A549 (cell line): ENCODE results near the gene CHD1L. TPM values are rescaled to one million over a fixed set of nuclear protein-coding genes. Genes with fewer than 3 reads are reported as not detected.

Source experiments
- ATAC-seq, 2 experiments: fragments of 200-7000 bp in 1 of 2; fragments of >200 bp in 1 of 2; cut with Nextera tagmentation in 1 of 2; cut with Tn5 transposase in 1 of 2; 3 replicates each; pipeline versions ENCODE4 v1.8.0 to v1.9.1; 2018 to 2020; ENCODE audit warnings: mild to moderate bottlenecking in 1 of 2, moderate library complexity in 1 of 2
- CTCF ChIA-PET: fragments of 300-600 bp; sonication (Branson Sonifier 250); formaldehyde crosslinking; extraction: SDS; loops from one replicate; lab custom pipeline; 2021; ENCODE audit warnings: antibody characterized with exemption, inconsistent platforms; lab: Yijun Ruan, JAX
- POLR2A ChIA-PET: fragments of 350-600 bp; formaldehyde crosslinking; extraction: SDS; loops from one replicate; lab custom pipeline; 2021; ENCODE audit warnings: antibody characterized with exemption, inconsistent platforms; lab: Yijun Ruan, JAX
- DNase-seq, 2 experiments: peaks; one replicate each; pipeline versions ENCODE4 v3.0.0 to v3.0.0-alpha.2; 2011 to 2016; ENCODE audit warnings: low read depth in 1 of 2, low spot score in 1 of 2
- FAIRE-seq: peaks from 2 replicates; lab custom pipeline; 2011; peaks lifted over from hg19 to GRCh38; lab: Jason Lieb, UNC
- H3K27ac ChIP-seq, 2 experiments: fragments of >200 bp; sonication (Bioruptor Twin); formaldehyde crosslinking; 3 replicates each; pipeline ENCODE4 v1.5.1; 2016 to 2017
- H3K4me1 ChIP-seq: fragments of >200 bp; sonication (Bioruptor Twin); formaldehyde crosslinking; 3 replicates; pipeline ENCODE4 v1.6.1; 2016
- H3K4me2 ChIP-seq: fragments of >200 bp; sonication (Bioruptor Twin); formaldehyde crosslinking; 3 replicates; pipeline ENCODE4 v1.6.1; 2016
- H3K4me3 ChIP-seq: fragments of >200 bp; sonication (Bioruptor Twin); formaldehyde crosslinking; 3 replicates; pipeline ENCODE4 v1.5.1; 2016
- H3K9me3 ChIP-seq: fragments of >200 bp; sonication (Bioruptor Twin); formaldehyde crosslinking; 3 replicates; pipeline ENCODE4 v1.6.1; 2016
- EP300 ChIP-seq, 2 experiments: fragments of >200 bp; sonication (Bioruptor Twin); formaldehyde crosslinking; IDR thresholded peaks; 2 replicates in 1 of 2; 3 replicates in 1 of 2; pipeline ENCODE4 v1.6.1; 2016 to 2017
- FOSL2 ChIP-seq, 2 experiments: fragments of 450-650 bp in 1 of 2; fragments of >200 bp in 1 of 2; sonication (Bioruptor Twin) in 1 of 2; formaldehyde crosslinking; IDR thresholded peaks; 2 replicates each; pipeline versions ENCODE4 v1.5.0 to v1.6.1; 2016 to 2020; ENCODE audit warnings: mild to moderate bottlenecking in 1 of 2, moderate library complexity in 1 of 2
- HMGXB4 ChIP-seq: fragments of 250-450 bp; sonication (Bioruptor Pico); IDR thresholded peaks from 2 replicates; pipeline ENCODE4 v1.5.0; 2021; ENCODE audit warnings: mild to moderate bottlenecking, moderate library complexity, borderline replicate concordance
- HOXA7 ChIP-seq: fragments of 250-450 bp; sonication (Bioruptor Pico); IDR thresholded peaks from 2 replicates; pipeline ENCODE4 v1.5.0; 2020; ENCODE audit warnings: mild to moderate bottlenecking, moderate library complexity
- JUN ChIP-seq, 2 experiments: fragments of >200 bp; sonication (Bioruptor Twin); formaldehyde crosslinking; IDR thresholded peaks; 2 replicates in 1 of 2; 3 replicates in 1 of 2; pipeline ENCODE4 v1.6.1; 2016 to 2017
- JUNB ChIP-seq: fragments of >200 bp; sonication (Bioruptor Twin); formaldehyde crosslinking; IDR thresholded peaks from 2 replicates; pipeline ENCODE4 v1.6.1; 2016
- MAZ ChIP-seq: fragments of 150-350 bp; IDR thresholded peaks from 2 replicates; pipeline ENCODE4 v1.6.1; 2014; ENCODE audit warnings: antibody characterized with exemption, low read depth, low read length, borderline replicate concordance
- RARB ChIP-seq: fragments of 250-450 bp; sonication (Bioruptor Pico); IDR thresholded peaks from 2 replicates; pipeline ENCODE4 v1.8.0; 2021; ENCODE audit warnings: mild to moderate bottlenecking, moderate library complexity
- RFX5 ChIP-seq: fragments of 450-650 bp; IDR thresholded peaks from 2 replicates; pipeline ENCODE4 v1.7.1; 2014; ENCODE audit warnings: antibody characterized with exemption, mild to moderate bottlenecking, moderate library complexity
- TFCP2L1 ChIP-seq: fragments of 250-450 bp; sonication (Bioruptor Pico); IDR thresholded peaks from 2 replicates; pipeline ENCODE4 v1.5.0; 2021; ENCODE audit warnings: mild to moderate bottlenecking
- USF2 ChIP-seq: fragments of 450-650 bp; IDR thresholded peaks from 2 replicates; pipeline ENCODE4 v1.6.1; 2014; ENCODE audit warnings: antibody characterized with exemption
- ZNF302 ChIP-seq: fragments of 250-450 bp; sonication (Bioruptor Pico); IDR thresholded peaks from 2 replicates; pipeline ENCODE4 v1.9.0; 2021; ENCODE audit warnings: inconsistent platforms, mild to moderate bottlenecking, moderate library complexity
- WGBS: methylation state at CpG from one replicate; pipeline ENCODE4 v1.1.6; 2017; ENCODE audit errors: missing lambda C conversion rate; 5-methylcytosine and 5-hydroxymethylcytosine counted together
- polyA plus RNA-seq, 4 experiments: library from polyadenylated mRNA; depleted of rRNA in 3 of 4; stranded (reverse); fragments of >200 nt; fragmentation: RNase III in 1 of 4; extraction: RNeasy Plus Mini Kit Qiagen cat#74134 plus additional on column Dnase treatment in 1 of 4; gene quantifications; 2 replicates in 3 of 4; 3 replicates in 1 of 4; pipeline ENCODE4 v1.2.3, GENCODE V29; 2011 to 2017
- TF ChIP-seq, protein P1 (sequence below): fragments of 150-350 bp; IDR thresholded peaks from 2 replicates; pipeline ENCODE4 v1.6.1; 2014; ENCODE audit warnings: low read depth, mild to moderate bottlenecking, low read length
- TF ChIP-seq, protein P2 (sequence below): fragments of >200 bp; sonication (Bioruptor Twin); formaldehyde crosslinking; IDR thresholded peaks from 3 replicates; pipeline ENCODE4 v1.6.1; 2016
- TF ChIP-seq, protein P3 (sequence below): IDR thresholded peaks from 2 replicates; pipeline ENCODE4 v1.6.1; 2012; ENCODE audit warnings: low read depth, borderline replicate concordance

CHD1L gene
- polyA plus RNA-seq, 2 of the 4 experiments (the other 2 are of a cell fraction), result 37.0 to 61.2 TPM

- DNase-seq (no peak), ATAC-seq (no peak), FAIRE-seq (no peak)
- 95% methylated on average over 2 of the region's 2 CpGs for WGBS
- no peak for TF ChIP-seq ZNF302 (CRISPR knock-in tag)
- TF ChIP-seq, protein P1, sequence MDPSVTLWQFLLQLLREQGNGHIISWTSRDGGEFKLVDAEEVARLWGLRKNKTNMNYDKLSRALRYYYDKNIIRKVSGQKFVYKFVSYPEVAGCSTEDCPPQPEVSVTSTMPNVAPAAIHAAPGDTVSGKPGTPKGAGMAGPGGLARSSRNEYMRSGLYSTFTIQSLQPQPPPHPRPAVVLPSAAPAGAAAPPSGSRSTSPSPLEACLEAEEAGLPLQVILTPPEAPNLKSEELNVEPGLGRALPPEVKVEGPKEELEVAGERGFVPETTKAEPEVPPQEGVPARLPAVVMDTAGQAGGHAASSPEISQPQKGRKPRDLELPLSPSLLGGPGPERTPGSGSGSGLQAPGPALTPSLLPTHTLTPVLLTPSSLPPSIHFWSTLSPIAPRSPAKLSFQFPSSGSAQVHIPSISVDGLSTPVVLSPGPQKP, result no peak
- TF ChIP-seq, protein P2, sequence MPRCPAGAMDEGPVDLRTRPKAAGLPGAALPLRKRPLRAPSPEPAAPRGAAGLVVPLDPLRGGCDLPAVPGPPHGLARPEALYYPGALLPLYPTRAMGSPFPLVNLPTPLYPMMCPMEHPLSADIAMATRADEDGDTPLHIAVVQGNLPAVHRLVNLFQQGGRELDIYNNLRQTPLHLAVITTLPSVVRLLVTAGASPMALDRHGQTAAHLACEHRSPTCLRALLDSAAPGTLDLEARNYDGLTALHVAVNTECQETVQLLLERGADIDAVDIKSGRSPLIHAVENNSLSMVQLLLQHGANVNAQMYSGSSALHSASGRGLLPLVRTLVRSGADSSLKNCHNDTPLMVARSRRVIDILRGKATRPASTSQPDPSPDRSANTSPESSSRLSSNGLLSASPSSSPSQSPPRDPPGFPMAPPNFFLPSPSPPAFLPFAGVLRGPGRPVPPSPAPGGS, result no peak
- peaks cover 37% of the 10 kb centered on the region for H3K4me1 ChIP-seq
- H3K4me2 ChIP-seq, result peak overlapping the region; percentile 67; the same call in 2 of the 3 replicates
- no peak overlapping the region for H3K4me3 ChIP-seq
- ChIA-PET CTCF (interaction anchor here (0.6 to 2.6 kb wide), 4 partner anchors 11 to 70 kb away, joined by 3 to 12 read pairs (median 6); partner anchors contain the start of genes FMO5 and PRKAB2), POLR2A (no interaction called here)
- peak overlapping the region; percentile 58 to 67; a peak in 3 of 6 replicates for H3K27ac ChIP-seq
- no peaks in the 10 kb centered on the region for H3K9me3 ChIP-seq
These were observed 6.0 kb upstream of the CHD1L start for GRCh38 chr1:147236448-147236847.

DNA sequence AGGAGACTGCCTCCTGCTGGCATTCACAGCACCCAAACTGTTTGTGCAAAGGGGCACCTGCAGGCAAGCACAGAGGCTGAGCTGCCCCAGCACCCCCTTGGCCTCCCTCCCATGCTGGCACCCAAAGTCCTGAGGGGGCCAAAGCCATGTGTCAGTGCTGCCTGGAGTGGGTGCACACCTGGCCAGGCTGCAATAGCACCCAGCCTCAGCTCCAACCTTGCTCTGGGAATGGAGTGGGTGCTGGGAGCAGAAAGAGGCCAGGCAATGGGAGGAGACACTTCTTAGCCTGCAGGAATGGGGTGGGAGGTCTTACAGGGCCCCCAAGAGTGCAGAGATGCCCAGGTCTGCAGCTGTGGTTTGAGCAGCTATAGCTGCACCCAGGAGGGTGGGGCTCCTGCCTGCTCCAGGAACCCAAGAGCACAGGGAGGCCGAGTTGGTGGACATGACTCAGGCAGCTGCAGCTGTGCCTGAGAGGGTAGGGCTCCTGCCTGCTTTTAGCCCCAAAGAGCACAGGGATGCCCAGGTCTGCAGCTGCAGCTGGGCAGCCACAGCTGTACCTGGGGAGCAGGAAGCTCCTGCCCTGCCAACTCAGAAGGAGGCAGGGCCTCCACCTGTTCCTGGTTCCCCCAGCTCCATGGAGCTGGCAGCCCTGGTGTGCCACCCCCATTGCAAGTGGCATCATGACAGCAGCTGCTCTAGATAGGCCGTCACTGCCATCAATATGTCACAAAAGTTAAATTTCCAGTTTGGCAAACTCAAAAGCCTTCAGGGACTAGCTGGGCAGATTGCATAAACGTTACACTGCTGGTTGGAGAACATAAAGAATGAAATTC, 5.3 kb upstream of the CHD1L start:
- ATAC-seq (peak; percentile 54 to 64; a peak in 5 of 6 replicates), DNase-seq (no peak), FAIRE-seq (no peak)
- no peak overlapping the region for H3K4me3 ChIP-seq
- TF ChIP-seq USF2, result no peak
- TF ChIP-seq HMGXB4 (CRISPR knock-in tag), result no peak
- TF ChIP-seq, protein P3, sequence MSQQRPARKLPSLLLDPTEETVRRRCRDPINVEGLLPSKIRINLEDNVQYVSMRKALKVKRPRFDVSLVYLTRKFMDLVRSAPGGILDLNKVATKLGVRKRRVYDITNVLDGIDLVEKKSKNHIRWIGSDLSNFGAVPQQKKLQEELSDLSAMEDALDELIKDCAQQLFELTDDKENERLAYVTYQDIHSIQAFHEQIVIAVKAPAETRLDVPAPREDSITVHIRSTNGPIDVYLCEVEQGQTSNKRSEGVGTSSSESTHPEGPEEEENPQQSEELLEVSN, result no peak
- no peak for TF ChIP-seq RFX5
- TF ChIP-seq EP300 (IDR thresholded peaks at IDR 0.05), result no peak
- H3K9me3 ChIP-seq, result no peaks in the 10 kb centered on the region
- H3K4me1 ChIP-seq, result peaks cover 41% of the 10 kb centered on the region
- H3K27ac ChIP-seq, result peak overlapping the region; percentile 58 to 67
- ChIA-PET CTCF (interaction anchor here (0.6 to 2.6 kb wide), 4 partner anchors 12 to 70 kb away, joined by 3 to 12 read pairs (median 6); partner anchors contain the start of genes FMO5 and PRKAB2), POLR2A (interaction anchor here (1.0 kb wide), 1 partner anchor 153 kb away, joined by 4 read pairs; no protein-coding TSS in a partner anchor)
- peak overlapping the region; percentile 67 for H3K4me2 ChIP-seq
- 23% methylated on average over 3 of the region's 3 CpGs for WGBS

DNA sequence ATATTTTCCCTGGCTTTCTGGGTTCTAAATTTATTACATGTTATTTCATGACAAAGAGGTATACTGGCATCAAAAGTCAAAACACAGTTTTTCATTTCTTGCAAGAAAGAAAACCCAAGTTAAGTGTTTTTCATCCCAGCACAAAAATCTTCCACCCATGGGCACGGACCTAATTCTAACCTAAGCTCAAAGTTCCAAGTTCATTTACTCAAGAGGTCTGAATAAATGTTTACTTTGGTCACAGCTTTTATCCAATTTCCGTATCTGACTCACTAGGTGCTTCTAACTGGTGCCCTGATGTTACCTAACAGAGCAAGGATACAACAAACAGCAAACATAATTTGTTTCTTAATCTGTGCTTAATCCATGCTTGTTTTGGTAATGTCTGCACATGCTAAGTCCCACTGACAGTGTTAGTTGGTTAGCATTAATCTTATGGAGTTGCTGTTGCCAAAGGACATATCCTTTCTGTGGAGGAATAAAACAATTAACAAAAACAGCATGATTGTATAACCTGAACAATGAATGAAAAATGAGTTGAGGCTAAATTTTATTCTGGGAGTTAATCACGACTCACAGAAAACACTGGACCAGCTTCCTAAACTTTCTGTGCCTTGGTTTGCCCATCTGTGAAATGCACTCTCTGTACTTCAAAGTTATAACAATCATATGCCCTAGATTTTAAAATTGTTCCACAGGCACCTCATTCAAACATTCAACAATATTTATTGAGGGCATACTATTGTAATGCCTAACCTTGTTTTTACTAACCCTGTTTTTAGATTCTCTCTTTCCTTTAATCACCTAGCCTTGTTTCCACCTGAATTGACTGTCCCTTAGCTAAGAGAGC, 4.2 kb upstream of the CHD1L start:
- Histone ChIP-seq H3K4me1 (peaks cover 41% of the 10 kb centered on the region), H3K9me3 (no peaks in the 10 kb centered on the region), H3K27ac (peak overlapping the region; percentile 58 to 67), H3K4me2 (peak overlapping the region; percentile 67), H3K4me3 (no peak overlapping the region)
- POLR2A ChIA-PET, result interaction anchor here (1.0 kb wide), 1 partner anchor 154 kb away, joined by 4 read pairs; no protein-coding TSS in a partner anchor
- DNase-seq, result peak; percentile 42 to 65
- no peak for FAIRE-seq
- 4% methylated on average over 3 of the region's 3 CpGs for WGBS
- CTCF ChIA-PET, result interaction anchor here (0.6 to 2.6 kb wide), 3 partner anchors 13 to 98 kb away, joined by 3 to 12 read pairs (median 8); partner anchors contain the start of gene FMO5
- ATAC-seq, result no peak
- no peak for TF ChIP-seq HMGXB4 (CRISPR knock-in tag)
- no peak for TF ChIP-seq RARB
- 0 out of 2 replicates have a peak, but pooled peaks have one; percentile 30 for TF ChIP-seq JUNB
- TF ChIP-seq MAZ, result no peak
- no peak for TF ChIP-seq TFCP2L1
- TF ChIP-seq, protein P2, result no peak
- TF ChIP-seq HOXA7 (CRISPR knock-in tag), result no peak
- TF ChIP-seq FOSL2 (IDR thresholded peaks at IDR 0.05), result no peak
- TF ChIP-seq FOSL2 (CRISPR knock-in tag; IDR thresholded peaks at IDR 0.05), result peak; percentile 67
- 0 out of 5 replicates have a peak, but pooled peaks of 1 of the 2 experiments have one; percentile 24 for TF ChIP-seq JUN (IDR thresholded peaks at IDR 0.05)
